ENCODE data around the gene PCP2.

- TF ChIP-seq CTCF (IDR thresholded peaks at IDR 0.05) (no peak), POLR2A (IDR thresholded peaks at IDR 0.05) (no peak)
These were observed 28.4 kb upstream of the PCP2 start for GRCh38 chr19:7661744-7662538.
